ENCODE measurements around the gene RUNDC3A. TPM values are rescaled to one million over a fixed set of nuclear protein-coding genes. Genes with fewer than 3 reads are reported as not detected.

RUNDC3A gene
- total RNA-seq, 1 donor from 2014 or later: 0.58 TPM

DNA sequence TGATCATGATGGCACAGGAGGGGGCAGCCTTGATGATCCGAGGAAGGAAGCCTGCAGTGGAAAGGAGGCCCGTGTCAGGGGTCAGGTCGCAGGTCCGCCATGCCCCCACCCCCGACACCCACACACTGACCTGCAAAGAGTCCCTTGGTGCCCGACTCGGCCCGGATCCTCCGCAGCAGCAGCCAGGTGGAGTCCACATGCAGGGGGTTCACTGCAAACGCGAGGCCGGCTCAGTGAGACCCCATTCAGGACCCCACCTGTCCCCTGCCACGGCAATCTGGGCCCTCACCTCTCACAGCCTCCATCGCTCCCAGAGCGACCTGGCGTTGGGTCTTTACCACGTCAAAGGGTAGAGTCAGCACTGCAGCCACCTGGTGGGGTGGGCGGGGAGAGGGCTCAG is 11.7 kb downstream of the RUNDC3A start:
- Histone ChIP-seq H3K4me1 (peaks cover 12% of the 10 kb centered on the region), H3K79me2 (ENCODE audit: low read depth) (peaks cover 23% of the 10 kb centered on the region), H3K27me3 (peaks cover 29% of the 10 kb centered on the region), H3K9ac (no peak overlapping the region), H3K4me3 (no peak overlapping the region), H3K27ac (no peak overlapping the region), H3F3A (ENCODE audit: low read depth) (peaks cover 20% of the 10 kb centered on the region), H3K4me2 (no peak overlapping the region), H4K20me1 (ENCODE audit: low read depth) (peaks cover 26% of the 10 kb centered on the region), H3K9me3 (ENCODE audit: low read depth) (no peaks in the 10 kb centered on the region), H3K36me3 (no peaks in the 10 kb centered on the region), H2AFZ (replicated peaks) (no peak overlapping the region)
- H3K27ac Mint-ChIP-seq: no peak overlapping the region
- H3K9me3 Mint-ChIP-seq: no peaks in the 10 kb centered on the region
- H3K4me1 Mint-ChIP-seq: peaks cover 14% of the 10 kb centered on the region
- no peak for DNase-seq (ENCODE audit: low spot score)
- peaks cover 18% of the 10 kb centered on the region for H3K27me3 Mint-ChIP-seq (ENCODE audit: insufficient read depth, low read depth)
- H3K36me3 Mint-ChIP-seq: peaks cover 4% of the 10 kb centered on the region
- TF ChIP-seq, protein P1, sequence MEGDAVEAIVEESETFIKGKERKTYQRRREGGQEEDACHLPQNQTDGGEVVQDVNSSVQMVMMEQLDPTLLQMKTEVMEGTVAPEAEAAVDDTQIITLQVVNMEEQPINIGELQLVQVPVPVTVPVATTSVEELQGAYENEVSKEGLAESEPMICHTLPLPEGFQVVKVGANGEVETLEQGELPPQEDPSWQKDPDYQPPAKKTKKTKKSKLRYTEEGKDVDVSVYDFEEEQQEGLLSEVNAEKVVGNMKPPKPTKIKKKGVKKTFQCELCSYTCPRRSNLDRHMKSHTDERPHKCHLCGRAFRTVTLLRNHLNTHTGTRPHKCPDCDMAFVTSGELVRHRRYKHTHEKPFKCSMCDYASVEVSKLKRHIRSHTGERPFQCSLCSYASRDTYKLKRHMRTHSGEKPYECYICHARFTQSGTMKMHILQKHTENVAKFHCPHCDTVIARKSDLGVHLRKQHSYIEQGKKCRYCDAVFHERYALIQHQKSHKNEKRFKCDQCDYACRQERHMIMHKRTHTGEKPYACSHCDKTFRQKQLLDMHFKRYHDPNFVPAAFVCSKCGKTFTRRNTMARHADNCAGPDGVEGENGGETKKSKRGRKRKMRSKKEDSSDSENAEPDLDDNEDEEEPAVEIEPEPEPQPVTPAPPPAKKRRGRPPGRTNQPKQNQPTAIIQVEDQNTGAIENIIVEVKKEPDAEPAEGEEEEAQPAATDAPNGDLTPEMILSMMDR (IDR thresholded peaks at IDR 0.05): no peak
- TF ChIP-seq EZH2 (IDR thresholded peaks at IDR 0.05) (no peak), EZH2phosphoT487 (IDR thresholded peaks at IDR 0.05) (no peak)
- H3K4me3 Mint-ChIP-seq: no peak overlapping the region

DNA sequence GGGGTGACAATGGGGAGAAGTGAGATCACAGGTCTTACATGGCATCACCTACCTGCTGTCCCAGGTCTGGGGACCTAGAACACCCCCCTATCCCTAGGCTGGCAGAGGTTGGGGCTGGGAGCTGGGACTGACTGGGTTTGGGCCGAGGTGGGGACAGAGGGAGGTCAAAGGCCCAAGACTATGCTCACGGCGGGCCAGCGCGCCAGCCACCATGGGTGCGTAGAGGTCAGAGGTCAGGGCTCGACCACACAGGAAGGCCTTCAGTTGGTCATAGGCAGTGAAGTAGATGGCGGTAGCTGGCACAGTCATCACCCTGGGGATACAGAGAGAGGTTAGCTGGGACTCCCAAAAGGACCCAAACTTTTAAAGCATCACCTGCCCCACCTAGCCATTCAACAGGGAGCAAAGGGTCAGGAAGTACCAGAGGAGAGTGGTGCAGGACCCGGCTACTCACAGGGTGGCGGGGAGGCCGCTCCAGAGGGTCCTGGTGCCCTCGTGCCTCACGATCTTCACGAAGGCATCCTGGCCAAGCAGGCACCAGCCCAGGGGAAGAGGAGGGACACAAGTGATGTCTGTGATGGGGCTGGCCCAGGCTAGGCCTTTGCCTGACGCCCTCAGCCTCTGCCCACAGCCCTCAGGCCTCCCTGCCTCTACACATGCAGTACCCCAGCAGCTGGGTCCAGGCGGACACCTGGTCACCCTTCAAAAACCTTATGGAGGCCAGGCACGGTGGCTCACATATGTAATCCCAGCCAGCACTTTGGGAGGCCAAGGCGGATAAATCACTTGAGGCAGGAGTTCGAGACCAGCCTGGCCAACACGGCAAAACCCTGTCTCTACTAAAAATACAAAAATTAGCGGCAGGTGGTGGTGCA is 13.1 kb downstream of the RUNDC3A start:
- Mint-ChIP-seq H3K4me3 (peak overlapping the region; percentile 43), H3K27me3 (ENCODE audit: insufficient read depth, low read depth) (peaks cover 14% of the 10 kb centered on the region), H3K27ac (no peak overlapping the region), H3K36me3 (peaks cover 4% of the 10 kb centered on the region), H3K4me1 (peaks cover 5% of the 10 kb centered on the region), H3K9me3 (no peaks in the 10 kb centered on the region)
- H3K9ac ChIP-seq: no peak overlapping the region
- peaks cover 23% of the 10 kb centered on the region for H3K79me2 ChIP-seq (ENCODE audit: low read depth)
- peaks cover 4% of the 10 kb centered on the region for H3K4me1 ChIP-seq
- no peak overlapping the region for H3K27ac ChIP-seq
- H3K4me2 ChIP-seq: no peak overlapping the region
- H3K9me3 ChIP-seq (ENCODE audit: low read depth): no peaks in the 10 kb centered on the region
- H3K36me3 ChIP-seq: no peaks in the 10 kb centered on the region
- peaks cover 23% of the 10 kb centered on the region for H3F3A ChIP-seq (ENCODE audit: low read depth)
- DNase-seq (ENCODE audit: low spot score): no peak
- H3K27me3 ChIP-seq: peaks cover 29% of the 10 kb centered on the region
- H3K4me3 ChIP-seq: no peak overlapping the region
- no peak for TF ChIP-seq EZH2phosphoT487 (IDR thresholded peaks at IDR 0.05)
- no peak for TF ChIP-seq EZH2 (IDR thresholded peaks at IDR 0.05)
- TF ChIP-seq, protein P1 (IDR thresholded peaks at IDR 0.05): no peak
- peaks cover 20% of the 10 kb centered on the region for H4K20me1 ChIP-seq (ENCODE audit: low read depth)
- H2AFZ ChIP-seq (replicated peaks): no peak overlapping the region

DNA sequence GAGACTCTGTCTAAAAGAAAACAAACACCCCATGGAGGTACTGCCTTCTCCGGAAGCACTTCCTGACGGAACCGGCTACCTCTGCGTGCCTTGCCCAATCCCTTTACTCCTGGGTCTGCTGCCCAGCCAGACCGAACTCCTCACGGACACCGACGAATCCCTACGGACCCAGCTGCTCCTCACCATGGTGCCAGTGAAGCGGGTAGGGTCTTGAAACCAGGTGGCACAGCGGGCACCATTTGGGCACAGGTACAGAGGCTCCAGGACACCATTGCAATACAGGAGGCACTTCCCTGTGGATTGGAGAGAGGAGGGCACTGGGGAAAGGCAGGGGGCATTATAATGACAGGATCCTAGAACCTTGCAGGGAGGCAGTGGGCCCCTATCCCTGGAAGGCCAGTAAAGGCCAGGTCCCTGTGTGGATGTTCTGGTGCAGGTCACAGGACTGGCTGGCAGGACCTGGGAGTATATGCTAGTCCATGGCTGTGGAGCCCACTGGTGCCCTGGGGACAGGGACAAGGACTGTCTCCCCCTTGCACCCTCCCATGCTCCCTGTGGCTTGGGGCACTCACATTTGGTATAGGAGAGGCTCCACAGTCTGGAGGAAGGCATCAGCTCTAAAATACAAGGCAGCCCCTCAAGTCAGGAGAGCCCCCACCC is 14.0 kb downstream of the RUNDC3A start:
- H3K9ac ChIP-seq: no peak overlapping the region
- peaks cover 21% of the 10 kb centered on the region for H3K27me3 ChIP-seq
- no peak overlapping the region for H3K4me2 ChIP-seq
- peaks cover 17% of the 10 kb centered on the region for H3F3A ChIP-seq (ENCODE audit: low read depth)
- H3K27me3 Mint-ChIP-seq (ENCODE audit: insufficient read depth, low read depth): peaks cover 10% of the 10 kb centered on the region
- peaks cover 23% of the 10 kb centered on the region for H3K79me2 ChIP-seq (ENCODE audit: low read depth)
- H3K36me3 ChIP-seq: no peaks in the 10 kb centered on the region
- no peak overlapping the region for H3K4me3 ChIP-seq
- no peak overlapping the region for H3K27ac Mint-ChIP-seq
- H3K27ac ChIP-seq: no peak overlapping the region
- peak overlapping the region; percentile 33 for H3K4me3 Mint-ChIP-seq
- no peak overlapping the region for H2AFZ ChIP-seq (replicated peaks)
- H3K4me1 ChIP-seq: peaks cover 4% of the 10 kb centered on the region
- no peaks in the 10 kb centered on the region for H3K9me3 ChIP-seq (ENCODE audit: low read depth)
- TF ChIP-seq EZH2 (IDR thresholded peaks at IDR 0.05): no peak
- no peak for TF ChIP-seq EZH2phosphoT487 (IDR thresholded peaks at IDR 0.05)
- TF ChIP-seq, protein P1 (IDR thresholded peaks at IDR 0.05): no peak
- H4K20me1 ChIP-seq (ENCODE audit: low read depth): peaks cover 20% of the 10 kb centered on the region
- no peaks in the 10 kb centered on the region for H3K9me3 Mint-ChIP-seq
- H3K4me1 Mint-ChIP-seq: peaks cover 7% of the 10 kb centered on the region
- no peak for DNase-seq (ENCODE audit: low spot score)
- peaks cover 4% of the 10 kb centered on the region for H3K36me3 Mint-ChIP-seq
